ENCODE results near the gene SYT8.
A peak's percentile ranks its signal among the peaks of the same experiment; 100 is the strongest.

The SYT8 gene

GRCh38 chr11:1839204-1839923 lies 4.6 kb downstream of the SYT8 start (continued):
- TF ChIP-seq ZNF548 (tag by site-specific recombination; IDR thresholded peaks at IDR 0.05) (no peak), GLI4 (tag by site-specific recombination; IDR thresholded peaks at IDR 0.05) (no peak), REPIN1 (tag by site-specific recombination; IDR thresholded peaks at IDR 0.05; ENCODE audit: low read depth) (no peak), ZNF18 (tag by site-specific recombination; IDR thresholded peaks at IDR 0.05) (no peak), ZNF146 (tag by site-specific recombination; IDR thresholded peaks at IDR 0.05) (no peak), ZNF76 (tag by site-specific recombination; IDR thresholded peaks at IDR 0.05; ENCODE audit: borderline replicate concordance, low read depth) (no peak), ZNF37A (tag by site-specific recombination; IDR thresholded peaks at IDR 0.05) (no peak), ZNF558 (tag by site-specific recombination; IDR thresholded peaks at IDR 0.05) (no peak), HIC1 (tag by site-specific recombination; IDR thresholded peaks at IDR 0.05) (no peak), ZSCAN16 (tag by site-specific recombination; IDR thresholded peaks at IDR 0.05) (no peak), ZNF785 (tag by site-specific recombination; IDR thresholded peaks at IDR 0.05) (no peak)

- ChIA-PET CTCF (interaction anchor here (0.8 to 1.9 kb wide), 4 partner anchors 42 to 312 kb away, joined by 3 to 6 read pairs (median 3); no protein-coding TSS in a partner anchor), POLR2A (no interaction called here)
- Histone ChIP-seq H3K4me1 (ENCODE audit: control insufficient read depth, insufficient read depth, low read length) (no peaks in the 10 kb centered on the region), H3K36me3 (ENCODE audit: control insufficient read depth in 2 of 2, insufficient read depth in 1 of 2, low read length in 2 of 2) (no peaks in the 10 kb centered on the region), H3K9me3 (ENCODE audit: control insufficient read depth, insufficient read depth, low read depth, low read length) (no peaks in the 10 kb centered on the region), H3K27ac (ENCODE audit: extremely low read depth, low read depth, low read length) (no peak overlapping the region), H3K4me3 (ENCODE audit: low read depth, low read length) (no peak overlapping the region)
- TF ChIP-seq ZBTB10 (tag by site-specific recombination; IDR thresholded peaks at IDR 0.05) (no peak), AEBP2 (tag by site-specific recombination; IDR thresholded peaks at IDR 0.05; ENCODE audit: borderline replicate concordance) (no peak), ZNF169 (tag by site-specific recombination; IDR thresholded peaks at IDR 0.05) (no peak), ZNF548 (tag by site-specific recombination; IDR thresholded peaks at IDR 0.05) (no peak), HOXA7 (CRISPR knock-in tag; IDR thresholded peaks at IDR 0.05; ENCODE audit: borderline replicate concordance) (no peak), GLIS2 (tag by site-specific recombination; IDR thresholded peaks at IDR 0.05) (0 out of 2 replicates have a peak, but pooled peaks have one; percentile 22), ZBTB7A (tag by site-specific recombination; IDR thresholded peaks at IDR 0.05; ENCODE audit: low read depth) (no peak)
Observed at GRCh38 chr11:1839924-1840779, 5.4 kb downstream of the SYT8 start.

All from HEK293 (cell line).